Subcutaneous adipose tissue (tissue), 4 donors: ENCODE data around the gene CHAF1A. TPM values are rescaled to one million over a fixed set of nuclear protein-coding genes. Genes with fewer than 3 reads are reported as not detected.

Experiments
- CTCF ChIP-seq: fragments of 450-650 bp; IDR thresholded peaks from one replicate; pipeline ENCODE4 v1.5.1; 2016; ENCODE audit warnings: low read depth, mild to moderate bottlenecking, control low read depth, antibody characterized with exemption, moderate library complexity
- total RNA-seq, 4 donors: library from RNA; depleted of rRNA; stranded (reverse); fragments of >200 nt; gene quantifications; one replicate each; pipeline ENCODE4 v1.1.0, GENCODE V29; 2016

The CHAF1A gene
- total RNA-seq, 4 donors from 2014 or later = 4.8 to 13.0 (median 6.3) TPM

GRCh38 chr19:4358709-4359626, 43.5 kb upstream of the CHAF1A start:
- no peak for TF ChIP-seq CTCF

DNA sequence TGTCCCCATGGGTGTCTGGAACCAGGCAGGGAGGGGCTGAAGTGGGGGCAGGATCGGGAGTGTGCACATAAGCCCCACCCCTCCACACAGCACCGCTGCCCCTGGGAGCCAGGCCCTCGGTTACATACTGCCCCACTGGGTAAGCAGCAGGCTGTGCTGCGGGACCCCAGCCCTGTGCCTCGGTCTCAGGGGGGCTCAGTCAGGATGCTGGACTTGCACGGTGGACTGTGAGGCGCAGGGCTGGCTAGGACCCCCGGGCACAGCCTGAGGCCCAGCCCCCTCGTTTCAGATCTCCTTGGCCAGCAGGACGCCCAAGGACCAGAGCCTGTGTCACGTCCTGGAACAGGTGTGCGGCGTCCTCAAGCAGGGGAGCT, 42.8 kb upstream of the CHAF1A start:
- TF ChIP-seq CTCF = no peak

- no peak for TF ChIP-seq CTCF
Observed at GRCh38 chr19:4360081-4360569, 42.3 kb upstream of the CHAF1A start.

DNA sequence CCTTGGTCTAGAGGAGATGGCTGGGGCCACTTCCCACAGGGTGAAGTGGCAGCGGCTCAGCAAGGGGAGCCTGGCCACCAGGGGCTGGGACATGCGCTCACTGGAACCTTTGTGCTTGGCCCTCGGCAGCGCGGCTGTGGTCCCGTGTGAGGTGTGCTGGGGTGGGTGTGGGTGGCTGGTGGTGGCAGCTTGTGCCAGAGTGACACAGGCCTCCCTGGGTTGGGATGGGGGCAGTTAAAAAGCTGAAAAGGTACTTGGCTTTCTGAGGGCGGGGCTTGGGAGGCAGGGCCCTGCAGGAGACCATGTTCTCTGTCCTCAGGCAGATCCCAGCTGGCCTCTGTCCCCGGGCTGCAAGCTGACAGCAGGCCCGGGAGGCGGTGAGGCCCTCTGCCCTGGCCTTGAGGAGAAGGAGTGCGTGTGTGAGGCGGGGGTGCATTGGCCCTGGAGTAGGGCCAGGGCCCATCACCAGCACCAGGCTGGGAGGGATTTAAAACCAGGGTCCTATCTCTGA, 41.7 kb upstream of the CHAF1A start:
- no peak for TF ChIP-seq CTCF

GRCh38 chr19:4361152-4362046, 41.0 kb upstream of the CHAF1A start:
- TF ChIP-seq CTCF = no peak

DNA sequence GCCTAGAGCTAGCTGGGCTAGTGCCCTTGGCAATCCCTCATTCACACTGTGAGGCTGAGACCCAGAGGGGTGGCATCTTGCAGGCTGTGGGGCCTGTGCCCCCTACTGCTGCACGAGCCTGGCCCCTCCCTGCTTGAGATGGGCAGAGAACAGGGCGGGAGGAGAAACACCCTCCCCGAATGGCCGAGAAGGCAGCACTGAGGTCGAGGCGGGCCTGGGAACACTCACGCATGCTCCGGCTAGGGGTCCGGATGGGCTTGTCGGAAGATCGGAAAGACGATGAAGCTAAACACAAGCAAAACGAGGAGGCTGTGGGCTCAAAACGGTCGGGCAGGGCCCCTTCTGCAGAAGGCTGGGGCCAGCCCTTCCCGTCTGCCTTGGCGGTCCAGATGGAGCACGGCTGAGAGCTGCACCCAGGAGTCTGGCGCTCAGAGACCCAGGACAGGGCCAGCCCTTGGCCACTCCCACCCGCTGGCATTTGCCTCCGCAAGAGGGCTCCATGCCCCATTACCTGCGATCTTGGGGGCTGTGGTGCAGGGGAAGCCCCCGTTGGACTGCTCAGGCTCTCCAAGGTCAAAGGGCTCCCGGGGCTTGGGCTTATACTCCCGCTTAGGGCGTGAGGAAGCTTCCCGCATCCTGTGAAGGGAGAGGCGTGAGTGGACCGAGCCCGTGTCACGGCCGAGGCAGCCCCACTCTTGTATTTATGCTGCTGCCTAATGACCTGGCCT, 40.2 kb upstream of the CHAF1A start:
- TF ChIP-seq CTCF = no peak
